HG02678 (cell line): ENCODE results near the gene GSE1.

Experiments used
- ATAC-seq: cut with Tn5 transposase; IDR thresholded peaks from one replicate; pipeline ENCODE4 v1.9.1; 2021; ENCODE audit warnings: mild to moderate bottlenecking, moderate library complexity; ENCODE audit not compliant: unreplicated experiment

Gene GSE1

GRCh38 chr16:85616607-85617321 lies 3.6 kb downstream of the GSE1 start:
- no peak for ATAC-seq

GRCh38 chr16:85617948-85618347 lies 4.8 kb downstream of the GSE1 start:
- no peak for ATAC-seq

GRCh38 chr16:85618521-85618920 lies 5.4 kb downstream of the GSE1 start:
- ATAC-seq = no peak

- ATAC-seq = no peak
Measured at GRCh38 chr16:85619101-85619891, 6.2 kb downstream of the GSE1 start.

- no peak for ATAC-seq
Measured at GRCh38 chr16:85620374-85620773, 7.3 kb downstream of the GSE1 start.

GRCh38 chr16:85621698-85622428 lies 8.7 kb downstream of the GSE1 start:
- ATAC-seq = no peak

- no peak for ATAC-seq
Measured at GRCh38 chr16:85622683-85623082, 9.6 kb downstream of the GSE1 start.

- ATAC-seq = no peak
Measured at GRCh38 chr16:85623250-85623649, 10.1 kb downstream of the GSE1 start.

- no peak for ATAC-seq
Measured at GRCh38 chr16:85623997-85624601, 11.0 kb downstream of the GSE1 start.

- no peak for ATAC-seq
Measured at GRCh38 chr16:85624646-85625045, 11.5 kb downstream of the GSE1 start.

- ATAC-seq = no peak
Measured at GRCh38 chr16:85625053-85625452, 11.9 kb downstream of the GSE1 start.

GRCh38 chr16:85625485-85626117 lies 12.5 kb downstream of the GSE1 start:
- ATAC-seq = no peak

GRCh38 chr16:85626191-85626981 lies 13.3 kb downstream of the GSE1 start:
- ATAC-seq = no peak

- no peak for ATAC-seq
Measured at GRCh38 chr16:85627089-85627488, 14.0 kb downstream of the GSE1 start.

- no peak for ATAC-seq
Measured at GRCh38 chr16:85627526-85628264, 14.6 kb downstream of the GSE1 start.

GRCh38 chr16:85628265-85628556 lies 15.1 kb downstream of the GSE1 start:
- no peak for ATAC-seq

- ATAC-seq = no peak
Measured at GRCh38 chr16:85628645-85629044, 15.5 kb downstream of the GSE1 start.

GRCh38 chr16:85629326-85629725 lies 16.2 kb downstream of the GSE1 start:
- no peak for ATAC-seq

GRCh38 chr16:85629853-85630252 lies 16.7 kb downstream of the GSE1 start:
- no peak for ATAC-seq

GRCh38 chr16:85631230-85631629 lies 18.1 kb downstream of the GSE1 start:
- no peak for ATAC-seq
